Measurements from ENCODE around the gene MCTP2. TPM values are rescaled to one million over a fixed set of nuclear protein-coding genes. Genes with fewer than 3 reads are reported as not detected.
A peak's percentile ranks its signal among the peaks of the same experiment; 100 is the strongest.

Gene MCTP2, protein sequence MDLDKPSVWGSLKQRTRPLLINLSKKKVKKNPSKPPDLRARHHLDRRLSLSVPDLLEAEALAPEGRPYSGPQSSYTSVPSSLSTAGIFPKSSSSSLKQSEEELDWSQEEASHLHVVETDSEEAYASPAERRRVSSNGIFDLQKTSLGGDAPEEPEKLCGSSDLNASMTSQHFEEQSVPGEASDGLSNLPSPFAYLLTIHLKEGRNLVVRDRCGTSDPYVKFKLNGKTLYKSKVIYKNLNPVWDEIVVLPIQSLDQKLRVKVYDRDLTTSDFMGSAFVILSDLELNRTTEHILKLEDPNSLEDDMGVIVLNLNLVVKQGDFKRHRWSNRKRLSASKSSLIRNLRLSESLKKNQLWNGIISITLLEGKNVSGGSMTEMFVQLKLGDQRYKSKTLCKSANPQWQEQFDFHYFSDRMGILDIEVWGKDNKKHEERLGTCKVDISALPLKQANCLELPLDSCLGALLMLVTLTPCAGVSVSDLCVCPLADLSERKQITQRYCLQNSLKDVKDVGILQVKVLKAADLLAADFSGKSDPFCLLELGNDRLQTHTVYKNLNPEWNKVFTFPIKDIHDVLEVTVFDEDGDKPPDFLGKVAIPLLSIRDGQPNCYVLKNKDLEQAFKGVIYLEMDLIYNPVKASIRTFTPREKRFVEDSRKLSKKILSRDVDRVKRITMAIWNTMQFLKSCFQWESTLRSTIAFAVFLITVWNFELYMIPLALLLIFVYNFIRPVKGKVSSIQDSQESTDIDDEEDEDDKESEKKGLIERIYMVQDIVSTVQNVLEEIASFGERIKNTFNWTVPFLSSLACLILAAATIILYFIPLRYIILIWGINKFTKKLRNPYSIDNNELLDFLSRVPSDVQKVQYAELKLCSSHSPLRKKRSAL
- total RNA-seq, result 10 to 100 TPM in 1 of 4 donors, 1 to 10 TPM in 3; 1.5 to 10.3 (median 5.7) TPM

DNA sequence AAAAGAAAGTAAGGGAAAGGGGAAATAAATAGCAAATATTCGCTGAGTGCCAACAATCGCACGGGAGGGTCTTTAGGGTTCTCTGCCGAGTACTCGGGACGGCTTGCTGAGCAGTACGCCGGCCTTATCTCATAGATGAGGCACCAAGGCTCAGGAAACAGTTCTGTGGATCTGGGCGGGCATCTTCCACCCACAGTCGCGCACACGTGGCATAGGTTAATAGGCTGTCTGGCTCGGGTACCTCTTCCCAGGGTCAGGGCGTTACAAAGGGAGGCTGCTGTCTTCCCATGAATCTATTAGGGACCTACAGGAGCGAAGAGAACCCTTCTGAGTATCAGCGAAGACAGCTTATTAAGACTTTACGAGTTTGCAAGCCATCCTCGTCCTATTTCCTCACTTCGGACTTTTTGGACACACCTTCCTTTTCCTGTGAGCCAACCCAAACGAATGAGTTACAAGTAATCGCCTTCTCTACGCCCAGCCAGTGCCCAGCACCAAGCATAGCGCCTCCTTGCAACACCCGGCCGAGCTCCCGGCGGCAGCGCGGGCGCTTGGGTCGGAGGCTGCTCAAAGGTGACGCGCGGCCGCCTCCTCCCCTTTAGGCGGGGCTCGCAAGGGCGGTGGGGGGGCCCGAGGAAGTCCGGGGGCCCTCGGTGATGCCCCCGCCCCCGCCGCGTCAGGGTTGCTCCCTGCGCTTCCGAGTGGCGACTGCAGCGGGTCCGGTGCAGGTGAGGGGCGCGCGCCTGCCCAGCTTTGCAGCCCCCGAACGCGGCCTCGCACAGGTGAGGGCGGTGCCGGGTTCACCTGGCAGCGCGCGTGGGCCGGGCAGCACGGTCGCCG lies at the start of gene MCTP2:
MCTP2 (plus strand) TSS at position 679 of the 840 bp plus-strand sequence. CDS start 66,705 bp downstream, outside the sequence.
- peak within 1 kb of the TSS; percentile 41 to 64 for H3K4me3 ChIP-seq
- H3K4me1 ChIP-seq, result peaks cover 0 to 20% (median 0%) of the 10 kb centered on the region in 3 donors
- WGBS, 2 donors (ENCODE audit: low coverage in 1 of 2), result 2 to 12% methylated on average over 17 to 20 of the region's 66 CpGs
- H3K9me3 ChIP-seq, result no peaks in the 10 kb centered on the region
- peak within 1 kb of the TSS in 3 of 4 donors; percentile 51 to 76 (median 70) for H3K27ac ChIP-seq
- H3K36me3 ChIP-seq, result no peaks in the 10 kb centered on the region
- peak; percentile 88 for ATAC-seq
- H3K27me3 ChIP-seq, result peaks cover 23% of the 10 kb centered on the region
- TF ChIP-seq POLR2A (IDR thresholded peaks at IDR 0.05) (peak in 1 of 2 donors; percentile 34), POLR2AphosphoS5 (IDR thresholded peaks at IDR 0.05) (peak; percentile 51), EP300 (IDR thresholded peaks at IDR 0.05) (no peak)
- TF ChIP-seq, protein P1, sequence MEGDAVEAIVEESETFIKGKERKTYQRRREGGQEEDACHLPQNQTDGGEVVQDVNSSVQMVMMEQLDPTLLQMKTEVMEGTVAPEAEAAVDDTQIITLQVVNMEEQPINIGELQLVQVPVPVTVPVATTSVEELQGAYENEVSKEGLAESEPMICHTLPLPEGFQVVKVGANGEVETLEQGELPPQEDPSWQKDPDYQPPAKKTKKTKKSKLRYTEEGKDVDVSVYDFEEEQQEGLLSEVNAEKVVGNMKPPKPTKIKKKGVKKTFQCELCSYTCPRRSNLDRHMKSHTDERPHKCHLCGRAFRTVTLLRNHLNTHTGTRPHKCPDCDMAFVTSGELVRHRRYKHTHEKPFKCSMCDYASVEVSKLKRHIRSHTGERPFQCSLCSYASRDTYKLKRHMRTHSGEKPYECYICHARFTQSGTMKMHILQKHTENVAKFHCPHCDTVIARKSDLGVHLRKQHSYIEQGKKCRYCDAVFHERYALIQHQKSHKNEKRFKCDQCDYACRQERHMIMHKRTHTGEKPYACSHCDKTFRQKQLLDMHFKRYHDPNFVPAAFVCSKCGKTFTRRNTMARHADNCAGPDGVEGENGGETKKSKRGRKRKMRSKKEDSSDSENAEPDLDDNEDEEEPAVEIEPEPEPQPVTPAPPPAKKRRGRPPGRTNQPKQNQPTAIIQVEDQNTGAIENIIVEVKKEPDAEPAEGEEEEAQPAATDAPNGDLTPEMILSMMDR (IDR thresholded peaks at IDR 0.05), result no peak

DNA sequence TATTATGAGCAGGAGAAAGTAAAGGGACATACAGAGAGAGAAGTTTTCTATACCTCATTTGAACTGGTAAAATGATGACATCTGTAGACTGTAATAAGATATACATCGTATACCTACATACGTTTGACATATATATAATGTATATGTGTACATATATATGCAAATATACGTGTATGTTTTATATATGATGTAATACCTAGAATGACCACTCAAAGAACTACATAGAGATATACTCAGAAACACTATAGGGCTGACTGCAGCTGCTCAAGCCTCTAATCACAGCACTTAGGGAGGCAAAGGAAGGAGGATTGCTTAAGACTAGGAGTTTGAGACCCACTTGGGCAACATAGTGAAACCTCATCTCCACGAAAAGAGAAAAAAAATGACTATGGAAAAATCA lies 48.5 kb upstream of the MCTP2 start:
- Histone ChIP-seq H3K4me3 (no peak overlapping the region), H3K9me3 (no peaks in the 10 kb centered on the region), H3K27ac (no peak overlapping the region), H3K36me3 (no peaks in the 10 kb centered on the region), H3K27me3 (no peaks in the 10 kb centered on the region), H3K4me1 (no peaks in the 10 kb centered on the region)
- ATAC-seq, result no peak
- TF ChIP-seq POLR2A (IDR thresholded peaks at IDR 0.05) (no peak), EP300 (IDR thresholded peaks at IDR 0.05) (no peak), POLR2AphosphoS5 (IDR thresholded peaks at IDR 0.05) (no peak)
- TF ChIP-seq, protein P1 (IDR thresholded peaks at IDR 0.05), result no peak
- 80 to 93% methylated on average over 4 of the region's 4 CpGs for WGBS, 2 donors (ENCODE audit: low coverage in 1 of 2)

DNA sequence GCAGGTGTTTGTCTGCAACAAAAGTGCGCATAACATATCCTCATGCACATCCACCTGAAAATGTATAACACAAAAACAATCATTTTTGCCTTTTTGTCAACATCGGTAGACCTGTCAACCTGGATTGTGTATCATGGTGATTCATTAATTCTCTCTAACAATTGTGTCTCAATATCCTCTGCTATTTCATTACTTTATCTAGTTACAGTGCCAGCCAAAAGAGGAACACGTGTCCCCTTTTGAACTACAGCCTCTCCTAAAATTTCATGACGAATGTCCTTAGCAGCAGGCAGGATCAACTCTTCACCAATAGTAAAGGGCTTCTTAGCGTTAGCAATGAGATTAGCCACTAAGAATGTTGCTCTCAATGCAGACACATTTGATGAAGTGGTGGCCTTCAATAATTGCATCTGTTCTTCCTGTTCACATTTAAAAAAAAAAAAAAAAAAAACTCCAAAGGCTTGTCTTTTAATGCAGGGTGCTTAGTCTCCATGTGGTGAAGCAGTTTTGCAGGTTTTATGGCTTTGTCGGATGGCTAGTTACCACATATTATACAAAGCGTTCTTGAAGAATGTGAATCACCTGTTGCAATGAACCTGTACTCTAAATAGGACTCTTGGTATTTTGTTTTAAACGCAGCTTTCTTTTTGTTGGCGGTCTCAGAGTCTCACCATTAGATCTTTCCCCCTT lies 45.7 kb upstream of the MCTP2 start:
- TF ChIP-seq POLR2AphosphoS5 (IDR thresholded peaks at IDR 0.05) (no peak), EP300 (IDR thresholded peaks at IDR 0.05) (no peak), POLR2A (IDR thresholded peaks at IDR 0.05) (no peak)
- TF ChIP-seq, protein P1 (IDR thresholded peaks at IDR 0.05), result no peak
- ATAC-seq, result no peak
- Histone ChIP-seq H3K27ac (no peak overlapping the region), H3K36me3 (no peaks in the 10 kb centered on the region), H3K27me3 (no peaks in the 10 kb centered on the region), H3K4me3 (no peak overlapping the region), H3K9me3 (no peaks in the 10 kb centered on the region), H3K4me1 (no peaks in the 10 kb centered on the region)
- WGBS, 2 donors (ENCODE audit: low coverage in 1 of 2), result 85 to 92% methylated on average over 9 of the region's 9 CpGs

DNA sequence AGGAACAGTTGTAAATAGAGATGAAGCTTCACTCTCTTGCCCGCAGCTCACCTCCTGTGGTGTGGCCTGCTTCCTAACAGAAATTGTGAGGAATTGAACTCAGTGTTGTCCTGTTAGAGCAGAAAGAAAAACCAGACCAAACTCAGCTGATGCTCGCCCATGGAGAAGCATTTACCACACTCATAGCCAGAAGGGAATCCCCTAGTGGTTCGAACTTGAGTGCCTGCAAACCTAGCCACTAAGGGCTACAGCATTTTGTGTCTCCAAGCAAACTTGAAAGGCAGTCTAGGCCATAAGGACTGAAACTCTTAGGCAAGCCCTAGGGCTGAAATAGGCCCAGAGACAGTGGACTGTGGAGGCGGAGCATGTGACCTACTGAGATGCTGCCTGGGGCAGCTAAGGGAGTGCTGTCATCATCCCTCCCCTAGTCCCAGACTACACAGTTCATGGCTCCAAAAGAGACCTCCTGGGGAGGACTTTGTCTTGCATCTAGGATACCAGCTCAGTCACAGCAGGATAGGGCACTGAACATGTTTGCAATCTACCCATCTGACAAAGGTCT lies 44.5 kb upstream of the MCTP2 start:
- no peak for ATAC-seq
- H3K36me3 ChIP-seq, result no peaks in the 10 kb centered on the region
- H3K4me1 ChIP-seq, result no peaks in the 10 kb centered on the region
- H3K4me3 ChIP-seq, result no peak overlapping the region
- no peaks in the 10 kb centered on the region for H3K27me3 ChIP-seq
- WGBS, 2 donors (ENCODE audit: low coverage in 1 of 2), result 96 to 100% methylated on average over 3 of the region's 4 CpGs
- no peaks in the 10 kb centered on the region for H3K9me3 ChIP-seq
- H3K27ac ChIP-seq, result no peak overlapping the region
- no peak for TF ChIP-seq POLR2AphosphoS5 (IDR thresholded peaks at IDR 0.05)
- no peak for TF ChIP-seq EP300 (IDR thresholded peaks at IDR 0.05)
- TF ChIP-seq, protein P1 (IDR thresholded peaks at IDR 0.05), result no peak
